ENCODE results near the gene PPP1R14C.

- TF ChIP-seq, protein P1, sequence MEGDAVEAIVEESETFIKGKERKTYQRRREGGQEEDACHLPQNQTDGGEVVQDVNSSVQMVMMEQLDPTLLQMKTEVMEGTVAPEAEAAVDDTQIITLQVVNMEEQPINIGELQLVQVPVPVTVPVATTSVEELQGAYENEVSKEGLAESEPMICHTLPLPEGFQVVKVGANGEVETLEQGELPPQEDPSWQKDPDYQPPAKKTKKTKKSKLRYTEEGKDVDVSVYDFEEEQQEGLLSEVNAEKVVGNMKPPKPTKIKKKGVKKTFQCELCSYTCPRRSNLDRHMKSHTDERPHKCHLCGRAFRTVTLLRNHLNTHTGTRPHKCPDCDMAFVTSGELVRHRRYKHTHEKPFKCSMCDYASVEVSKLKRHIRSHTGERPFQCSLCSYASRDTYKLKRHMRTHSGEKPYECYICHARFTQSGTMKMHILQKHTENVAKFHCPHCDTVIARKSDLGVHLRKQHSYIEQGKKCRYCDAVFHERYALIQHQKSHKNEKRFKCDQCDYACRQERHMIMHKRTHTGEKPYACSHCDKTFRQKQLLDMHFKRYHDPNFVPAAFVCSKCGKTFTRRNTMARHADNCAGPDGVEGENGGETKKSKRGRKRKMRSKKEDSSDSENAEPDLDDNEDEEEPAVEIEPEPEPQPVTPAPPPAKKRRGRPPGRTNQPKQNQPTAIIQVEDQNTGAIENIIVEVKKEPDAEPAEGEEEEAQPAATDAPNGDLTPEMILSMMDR (conservative IDR thresholded peaks at IDR 0.05 in 1 of 2, IDR thresholded peaks at IDR 0.05 in 1 of 2; ENCODE audit: extremely low read depth in 1 of 2, insufficient read depth in 1 of 2, low read depth in 1 of 2, low read length in 2 of 2): no peak
- TF ChIP-seq EZH2 (IDR thresholded peaks at IDR 0.05; ENCODE audit: borderline replicate concordance, low read length): no peak
Observed at GRCh38 chr6:150175586-150176151, 32.8 kb downstream of the PPP1R14C start.
